Upper lobe of left lung (tissue), 6 donors: ENCODE data around the gene SEMA6A. TPM values are rescaled to one million over a fixed set of nuclear protein-coding genes. Genes with fewer than 3 reads are reported as not detected.

Experiments
- ATAC-seq, 2 donors: fragments of 200-7000 bp; cut with Tn5 transposase; one replicate each; pipeline ENCODE4 v1.9.1; 2022; ENCODE audit warnings: mild to moderate bottlenecking in 2 of 2, moderate library complexity in 2 of 2; ENCODE audit not compliant: low FRiP score in 2 of 2
- DNase-seq, 2 donors: peaks; one replicate each; pipeline ENCODE4 v3.0.0-alpha.2; 2019 to 2020
- H3K27ac ChIP-seq, 4 donors: fragments of 200-600 bp; sonication (generic); one replicate each; pipeline ENCODE4 v1.5.1; 2016 to 2019
- H3K27me3 ChIP-seq, 4 donors: fragments of 200-600 bp; sonication (generic); one replicate each; pipeline ENCODE4 v1.5.1; 2017 to 2019
- H3K36me3 ChIP-seq, 4 donors: fragments of 200-600 bp; sonication (generic); one replicate each; pipeline ENCODE4 v1.5.1; 2016 to 2019
- H3K4me1 ChIP-seq, 4 donors: fragments of 200-600 bp; sonication (generic); one replicate each; pipeline ENCODE4 v1.5.1; 2018 to 2019
- H3K4me3 ChIP-seq, 4 donors: fragments of 200-600 bp; sonication (generic); one replicate each; pipeline ENCODE4 v1.5.1; 2017 to 2019; ENCODE audit warnings: mild to moderate bottlenecking in 2 of 4, moderate library complexity in 1 of 4
- H3K9me3 ChIP-seq, 4 donors: fragments of 200-600 bp; sonication (generic); one replicate each; pipeline ENCODE4 v1.5.1; 2018 to 2019
- EP300 ChIP-seq, 4 donors: sonication (generic); formaldehyde crosslinking; IDR thresholded peaks; one replicate each; pipeline ENCODE4 v1.5.1; 2017; ENCODE audit warnings: antibody characterized with exemption in 4 of 4, control low read depth in 2 of 4
- POLR2A ChIP-seq, 4 donors: fragments of 450-650 bp; IDR thresholded peaks; one replicate each; pipeline ENCODE4 v1.5.1; 2016 to 2017; ENCODE audit warnings: antibody characterized with exemption in 4 of 4, mild to moderate bottlenecking in 2 of 4
- POLR2AphosphoS5 ChIP-seq, 2 donors: sonication (generic); formaldehyde crosslinking; IDR thresholded peaks; one replicate each; pipeline ENCODE4 v1.5.1; 2017; ENCODE audit warnings: antibody characterized with exemption in 2 of 2
- WGBS, 2 donors: methylation state at CpG; one replicate each; pipeline ENCODE4 v1.1.5; 2017 to 2018; 5-methylcytosine and 5-hydroxymethylcytosine counted together
- total RNA-seq, 6 donors: library from RNA; depleted of rRNA in 4 of 6; stranded (reverse); fragments of >200 nt in 4 of 6; gene quantifications; one replicate each; pipeline versions ENCODE4 v1.1.0 to v1.2.1, GENCODE V29; 2016 to 2021
- TF ChIP-seq, protein P1 (sequence below), 6 experiments: fragments of 450-650 bp in 4 of 6; fragments of 200-600 bp in 2 of 6; sonication (generic) in 2 of 6; IDR thresholded peaks; one replicate each; pipeline ENCODE4 v1.5.1; 2016 to 2019; ENCODE audit warnings: antibody characterized with exemption in 6 of 6
- donor health status: DM: no; HTN: no; CAD: no; lungs with moderate emphysema.
- donor health status: DM: no; HTN: yes; CAD: no; lungs with severe emphysema.

SEMA6A gene
- total RNA-seq, 6 donors from 2014 or later = 17.1 to 66.5 (median 26.9) TPM

DNA sequence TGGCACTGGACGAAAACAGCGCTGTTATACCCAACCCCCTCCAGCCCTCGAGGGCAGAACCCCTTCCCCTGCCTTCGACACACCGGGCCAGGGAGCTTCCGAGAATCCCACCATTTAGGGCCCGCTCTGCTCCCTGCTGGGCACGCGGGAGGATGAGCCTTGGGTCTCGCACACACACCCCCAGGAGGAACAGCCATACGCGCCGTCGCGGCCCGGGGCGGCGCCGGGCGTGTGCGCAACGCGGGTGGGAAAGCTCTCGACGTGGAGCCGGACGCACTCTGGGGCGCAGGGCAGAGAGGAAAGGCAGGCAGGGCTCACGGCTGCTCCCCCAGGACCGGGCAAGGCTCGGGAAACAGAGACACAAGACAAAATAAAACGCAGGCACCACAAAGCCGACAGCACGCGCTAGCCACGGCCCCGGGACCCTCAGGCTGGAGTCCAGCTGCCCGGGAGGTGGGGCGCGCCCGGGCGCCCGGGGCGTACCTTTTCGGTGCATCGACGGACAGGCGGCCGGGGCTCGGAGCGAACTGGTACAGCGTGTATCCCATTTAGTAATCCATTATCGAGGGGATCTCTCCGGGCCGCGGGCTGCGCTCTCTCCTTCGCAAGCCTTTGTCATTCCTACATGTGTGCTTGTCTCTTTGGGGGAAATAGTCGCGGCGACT lies 789 bp downstream of the SEMA6A start:
- 1 to 3% methylated on average over 26 to 57 of the region's 61 CpGs for WGBS, 2 donors
- Histone ChIP-seq H3K36me3 (no peaks in the 10 kb centered on the region), H3K4me3 (peak overlapping the region; percentile 42 to 74 (median 68)), H3K4me1 (peaks cover 28 to 48% (median 39%) of the 10 kb centered on the region in 4 donors), H3K9me3 (no peaks in the 10 kb centered on the region), H3K27ac (peak overlapping the region; percentile 65 to 81 (median 80)), H3K27me3 (peaks cover 0 to 26% (median 4%) of the 10 kb centered on the region in 4 donors)
- ATAC-seq = peak in 1 of 2 donors; percentile 22
- peak in 1 of 2 donors; percentile 84 for DNase-seq
- TF ChIP-seq, protein P1, sequence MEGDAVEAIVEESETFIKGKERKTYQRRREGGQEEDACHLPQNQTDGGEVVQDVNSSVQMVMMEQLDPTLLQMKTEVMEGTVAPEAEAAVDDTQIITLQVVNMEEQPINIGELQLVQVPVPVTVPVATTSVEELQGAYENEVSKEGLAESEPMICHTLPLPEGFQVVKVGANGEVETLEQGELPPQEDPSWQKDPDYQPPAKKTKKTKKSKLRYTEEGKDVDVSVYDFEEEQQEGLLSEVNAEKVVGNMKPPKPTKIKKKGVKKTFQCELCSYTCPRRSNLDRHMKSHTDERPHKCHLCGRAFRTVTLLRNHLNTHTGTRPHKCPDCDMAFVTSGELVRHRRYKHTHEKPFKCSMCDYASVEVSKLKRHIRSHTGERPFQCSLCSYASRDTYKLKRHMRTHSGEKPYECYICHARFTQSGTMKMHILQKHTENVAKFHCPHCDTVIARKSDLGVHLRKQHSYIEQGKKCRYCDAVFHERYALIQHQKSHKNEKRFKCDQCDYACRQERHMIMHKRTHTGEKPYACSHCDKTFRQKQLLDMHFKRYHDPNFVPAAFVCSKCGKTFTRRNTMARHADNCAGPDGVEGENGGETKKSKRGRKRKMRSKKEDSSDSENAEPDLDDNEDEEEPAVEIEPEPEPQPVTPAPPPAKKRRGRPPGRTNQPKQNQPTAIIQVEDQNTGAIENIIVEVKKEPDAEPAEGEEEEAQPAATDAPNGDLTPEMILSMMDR (IDR thresholded peaks at IDR 0.05) = no peak
- no peak for TF ChIP-seq POLR2A (IDR thresholded peaks at IDR 0.05)
- no peak for TF ChIP-seq EP300 (IDR thresholded peaks at IDR 0.05)
- TF ChIP-seq POLR2AphosphoS5 (IDR thresholded peaks at IDR 0.05) = no peak

DNA sequence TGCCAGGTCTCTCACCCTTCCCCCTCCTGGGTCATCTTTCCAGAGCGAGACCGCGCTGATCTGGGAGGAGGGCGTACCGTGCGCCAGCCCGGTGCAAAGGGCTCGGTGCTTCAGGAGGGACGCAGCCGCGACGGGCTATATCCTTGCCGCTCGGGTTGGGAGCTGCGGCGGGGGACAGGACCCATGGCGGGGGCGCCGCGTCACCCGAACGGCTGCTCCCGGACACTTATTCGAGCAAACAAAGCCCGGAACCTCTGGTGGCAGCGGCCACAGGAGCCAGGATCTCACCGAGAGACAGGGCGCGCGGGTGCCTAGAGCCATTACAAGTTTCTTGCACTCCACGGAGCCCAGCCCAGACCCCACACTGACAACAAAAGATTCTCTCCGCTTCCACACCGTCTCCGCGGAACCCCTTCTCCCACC lies 1.3 kb downstream of the SEMA6A start:
- no peaks in the 10 kb centered on the region for H3K36me3 ChIP-seq
- H3K4me1 ChIP-seq = peaks cover 28 to 48% (median 39%) of the 10 kb centered on the region in 4 donors
- WGBS, 2 donors = 3 to 5% methylated on average over 6 to 35 of the region's 35 CpGs
- H3K27me3 ChIP-seq = peaks cover 0 to 26% (median 4%) of the 10 kb centered on the region in 4 donors
- peak overlapping the region; percentile 65 to 81 (median 80) for H3K27ac ChIP-seq
- TF ChIP-seq POLR2AphosphoS5 (IDR thresholded peaks at IDR 0.05) (no peak), EP300 (IDR thresholded peaks at IDR 0.05) (no peak)
- TF ChIP-seq, protein P1 (IDR thresholded peaks at IDR 0.05) = no peak
- H3K4me3 ChIP-seq = peak overlapping the region; percentile 42 to 74 (median 68)
- H3K9me3 ChIP-seq = no peaks in the 10 kb centered on the region
- ATAC-seq = peak; percentile 2 to 15
- peak in 1 of 2 donors; percentile 85 for DNase-seq

DNA sequence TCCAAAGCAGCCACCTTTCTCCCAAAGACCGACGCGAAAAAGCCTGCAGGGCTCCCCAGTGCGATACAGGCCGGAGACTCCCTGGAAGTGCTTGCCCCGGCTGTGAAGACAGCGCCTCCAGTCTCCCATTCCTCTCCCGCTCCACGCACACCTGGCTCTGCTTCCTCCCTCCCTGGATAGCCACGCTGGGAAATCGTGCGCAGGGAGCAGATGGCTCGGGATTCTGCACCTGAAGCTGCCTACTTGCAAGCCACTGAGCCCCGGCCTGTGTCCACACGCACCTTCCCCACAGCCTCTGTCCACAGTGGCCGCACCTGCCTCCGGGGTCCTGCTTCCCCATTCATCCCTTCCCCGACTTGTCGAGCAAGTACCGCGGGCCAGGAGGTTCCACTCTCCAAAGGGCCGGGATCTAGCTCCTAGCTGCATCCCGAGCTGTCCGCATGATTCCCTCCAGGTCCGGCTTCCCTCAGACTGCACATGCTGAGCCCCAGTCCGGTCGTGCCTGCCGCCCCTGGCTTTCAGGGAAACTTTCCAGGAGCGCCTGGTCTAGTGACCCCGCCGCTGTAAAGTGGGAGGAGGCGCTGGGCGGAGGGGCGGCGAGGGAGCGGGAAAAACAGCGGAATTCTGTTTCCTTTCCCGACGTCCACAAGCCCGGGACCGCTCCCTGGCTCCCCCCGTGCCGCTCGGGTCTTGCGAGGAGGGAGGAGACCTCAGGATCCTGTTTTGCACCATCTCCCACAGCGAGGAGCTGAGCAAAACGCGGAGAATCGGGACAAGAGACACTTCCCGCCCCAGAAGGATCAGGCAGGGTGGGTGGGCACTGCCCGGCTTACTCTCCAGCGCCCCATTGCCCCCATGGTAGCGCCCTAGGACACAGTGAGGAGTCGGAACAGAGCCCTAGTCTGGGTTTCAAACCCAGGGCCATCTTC lies 2.0 kb downstream of the SEMA6A start:
- peak in 1 of 2 donors; percentile 83 for DNase-seq
- H3K27me3 ChIP-seq = peaks cover 0 to 26% (median 4%) of the 10 kb centered on the region in 4 donors
- no peaks in the 10 kb centered on the region for H3K9me3 ChIP-seq
- H3K36me3 ChIP-seq = no peaks in the 10 kb centered on the region
- H3K27ac ChIP-seq = peak overlapping the region; percentile 65 to 81 (median 80)
- no peak for TF ChIP-seq POLR2AphosphoS5 (IDR thresholded peaks at IDR 0.05)
- TF ChIP-seq, protein P1 (IDR thresholded peaks at IDR 0.05) = no peak
- no peak for TF ChIP-seq POLR2A (IDR thresholded peaks at IDR 0.05)
- TF ChIP-seq EP300 (IDR thresholded peaks at IDR 0.05) = no peak
- 5 to 11% methylated on average over 19 to 54 of the region's 54 CpGs for WGBS, 2 donors
- peaks cover 28 to 48% (median 39%) of the 10 kb centered on the region in 4 donors for H3K4me1 ChIP-seq
- peak overlapping the region; percentile 42 to 74 (median 68) for H3K4me3 ChIP-seq
- ATAC-seq = peak in 1 of 2 donors; percentile 17

DNA sequence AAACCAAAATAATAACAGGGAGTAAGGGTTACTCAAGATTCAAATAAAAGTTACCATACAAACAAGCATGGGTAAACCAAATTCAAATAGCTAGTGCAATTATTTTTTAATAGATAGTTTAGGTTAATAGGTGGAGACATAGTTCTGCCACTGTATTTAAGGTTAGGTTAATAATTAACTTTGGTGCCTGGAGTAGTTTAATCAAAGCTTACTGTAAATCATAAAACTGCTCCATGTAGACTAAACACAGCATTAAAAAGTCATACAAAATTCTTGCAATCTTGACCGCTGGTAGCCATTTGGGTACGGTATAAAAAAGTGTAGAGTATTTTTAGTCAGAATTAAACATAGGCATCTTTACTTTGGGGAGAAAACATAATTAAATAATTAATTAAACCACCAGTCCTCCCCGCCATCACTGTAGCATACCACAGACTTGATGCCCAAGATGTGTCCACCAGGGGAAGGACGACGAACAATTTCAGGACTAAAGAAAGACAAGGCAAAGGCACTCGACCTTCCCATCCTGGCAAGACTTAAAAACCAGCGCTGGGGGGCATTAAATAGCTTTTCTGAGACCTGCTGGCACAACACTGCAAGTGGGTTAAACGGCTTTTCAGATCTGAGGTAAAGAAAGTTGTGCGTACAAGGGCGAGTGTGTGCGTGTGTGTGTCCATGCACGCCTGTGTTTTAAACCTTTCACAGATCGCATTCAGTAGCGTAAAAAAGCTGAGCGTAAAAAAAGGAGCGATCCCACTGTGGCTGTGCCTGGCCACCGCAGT lies 2.9 kb downstream of the SEMA6A start:
- ATAC-seq = no peak
- H3K27ac ChIP-seq = peak overlapping the region in 3 of 4 donors; percentile 0 to 81 (median 80)

More for the DNA sequence above, 2.9 kb downstream of the SEMA6A start:
- Histone ChIP-seq H3K4me1 (peaks cover 28 to 48% (median 39%) of the 10 kb centered on the region in 4 donors), H3K27me3 (peaks cover 0 to 26% (median 4%) of the 10 kb centered on the region in 4 donors), H3K4me3 (peak overlapping the region; percentile 42 to 74 (median 68)), H3K36me3 (no peaks in the 10 kb centered on the region), H3K9me3 (no peaks in the 10 kb centered on the region)
- 34 to 37% methylated on average over 17 of the region's 17 CpGs for WGBS, 2 donors
- TF ChIP-seq POLR2A (IDR thresholded peaks at IDR 0.05) (no peak), POLR2AphosphoS5 (IDR thresholded peaks at IDR 0.05) (no peak), EP300 (IDR thresholded peaks at IDR 0.05) (no peak)
- TF ChIP-seq, protein P1 (IDR thresholded peaks at IDR 0.05) = no peak
- no peak for DNase-seq
